Hepatocyte (in vitro differentiated cells): ENCODE results near the gene CALU.

Experiments
- CTCF ChIP-seq: fragments of 200-600 bp; sonication (generic); IDR thresholded peaks from 2 replicates; pipeline ENCODE4 v1.5.1; 2016; ENCODE audit warnings: antibody characterized with exemption, mild to moderate bottlenecking; ENCODE audit not compliant: poor library complexity
- EZH2 ChIP-seq: fragments of 200-600 bp; sonication (generic); IDR thresholded peaks from 2 replicates; pipeline ENCODE4 v1.6.1; 2016; ENCODE audit warnings: antibody characterized with exemption, mild to moderate bottlenecking, borderline replicate concordance
- EZH2phosphoT487 ChIP-seq: fragments of 200-600 bp; sonication (generic); IDR thresholded peaks from one replicate; pipeline ENCODE4 v1.6.1; 2018; ENCODE audit warnings: antibody characterized with exemption, mild to moderate bottlenecking, low read depth, moderate library complexity; ENCODE audit not compliant: unreplicated experiment, severe bottlenecking

GRCh38 chr7:128811631-128812430 lies 72.7 kb downstream of the CALU start:
- TF ChIP-seq EZH2phosphoT487 (no peak), CTCF (no peak), EZH2 (no peak)
